HepG2 (cell line): ENCODE data around the gene PFN4. TPM values are rescaled to one million over a fixed set of nuclear protein-coding genes. Genes with fewer than 3 reads are reported as not detected.

ENCODE experiments used
- ARID2 ChIP-seq: sonication (generic); formaldehyde crosslinking; IDR thresholded peaks from 2 replicates; pipeline ENCODE4 v1.8.1; 2022; ENCODE audit warnings: mild to moderate bottlenecking, missing genetic modification reagents, borderline replicate concordance
- CC2D1A ChIP-seq: sonication (generic); formaldehyde crosslinking; IDR thresholded peaks from 2 replicates; pipeline ENCODE4 v1.8.1; 2023; ENCODE audit warnings: mild to moderate bottlenecking, missing genetic modification reagents
- HMG20A ChIP-seq: IDR thresholded peaks from 2 replicates; pipeline ENCODE4 v1.6.1; 2016; ENCODE audit warnings: borderline replicate concordance
- RARA ChIP-seq: IDR thresholded peaks from 2 replicates; pipeline ENCODE4 v1.6.1; 2016; ENCODE audit warnings: missing genetic modification reagents, missing compliant biosample characterization
- SOX6 ChIP-seq, 2 experiments: fragments of 450-650 bp in 1 of 2; sonication (generic) in 1 of 2; formaldehyde crosslinking in 1 of 2; IDR thresholded peaks; 2 replicates each; pipeline versions ENCODE4 v1.4.0 to v1.6.1; 2017 to 2020; ENCODE audit warnings: antibody characterized with exemption in 1 of 2, mild to moderate bottlenecking in 1 of 2, missing genetic modification reagents in 1 of 2
- TEAD3 ChIP-seq: optimal IDR thresholded peaks from 2 replicates; pipeline ENCODE3; 2016; ENCODE audit warnings: borderline replicate concordance
- ZEB1 ChIP-seq: IDR thresholded peaks from 2 replicates; pipeline ENCODE4 v1.6.1; 2012; ENCODE audit warnings: mild to moderate bottlenecking, low read depth, inconsistent platforms; ENCODE audit not compliant: insufficient replicate concordance
- ZFX ChIP-seq: sonication (generic); formaldehyde crosslinking; IDR thresholded peaks from 2 replicates; pipeline ENCODE4 v1.4.0; 2020; ENCODE audit warnings: mild to moderate bottlenecking, low read depth, missing genetic modification reagents, moderate library complexity
- ZIK1 ChIP-seq: sonication (generic); formaldehyde crosslinking; IDR thresholded peaks from 2 replicates; pipeline ENCODE4 v1.5.0; 2020; ENCODE audit warnings: mild to moderate bottlenecking, low read depth, missing genetic modification reagents, borderline replicate concordance
- ZNF20 ChIP-seq: sonication (generic); formaldehyde crosslinking; IDR thresholded peaks from 2 replicates; pipeline ENCODE4 v1.4.0; 2020; ENCODE audit warnings: mild to moderate bottlenecking, moderate library complexity, missing genetic modification reagents
- ZNF564 ChIP-seq: sonication (generic); formaldehyde crosslinking; IDR thresholded peaks from 2 replicates; pipeline ENCODE4 v1.8.1; 2023; ENCODE audit warnings: mild to moderate bottlenecking, missing genetic modification reagents
- ZNF678 ChIP-seq: sonication (generic); formaldehyde crosslinking; IDR thresholded peaks from 2 replicates; pipeline ENCODE4 v1.4.0; 2020; ENCODE audit warnings: mild to moderate bottlenecking, missing genetic modification reagents
- polyA plus RNA-seq, 8 experiments: library from polyadenylated mRNA; depleted of rRNA in 3 of 8; stranded (reverse) in 7 of 8; unstranded in 1 of 8; fragments of >200 nt; fragmentation: Illumina TruSeq in 4 of 8; extraction: Trizol in 4 of 8; gene quantifications; 2 replicates each; pipeline versions ENCODE4 v1.2.1 to v1.2.3, GENCODE V29; 2011 to 2016; ENCODE audit warnings: low read depth in 4 of 8, missing spikeins in 1 of 8, mixed read lengths in 1 of 8; ENCODE audit not compliant: insufficient read depth in 1 of 8
- total RNA-seq, 5 experiments: library from RNA; depleted of rRNA; stranded (reverse); fragments of >200 nt; fragmentation: Illumina TruSeq; extraction: Trizol; gene quantifications; 2 replicates each; pipeline ENCODE4 v1.2.3, GENCODE V29; 2016; ENCODE audit warnings: low read depth in 1 of 5
- TF ChIP-seq, protein P1 (sequence below): sonication (generic); formaldehyde crosslinking; IDR thresholded peaks from 2 replicates; pipeline ENCODE4 v1.4.0; 2020; ENCODE audit warnings: missing genetic modification reagents, borderline replicate concordance
- TF ChIP-seq, protein P2 (sequence below): sonication (generic); formaldehyde crosslinking; IDR thresholded peaks from 2 replicates; pipeline ENCODE4 v1.4.0; 2020; ENCODE audit warnings: missing genetic modification reagents
- TF ChIP-seq, protein P3 (sequence below): sonication (generic); formaldehyde crosslinking; conservative IDR thresholded peaks from 2 replicates; pipeline ENCODE4 v1.8.0; 2022; ENCODE audit warnings: low read depth, missing genetic modification reagents
- TF ChIP-seq, protein P4 (sequence below): sonication (generic); formaldehyde crosslinking; IDR thresholded peaks from 2 replicates; pipeline ENCODE4 v1.4.0; 2020; ENCODE audit warnings: missing genetic modification reagents, borderline replicate concordance
- TF ChIP-seq, protein P5 (sequence below): sonication (generic); formaldehyde crosslinking; IDR thresholded peaks from 2 replicates; pipeline ENCODE4 v1.8.0; 2022; ENCODE audit warnings: missing genetic modification reagents, mild to moderate bottlenecking, inconsistent platforms, borderline replicate concordance

The PFN4 gene
- total and polyA plus RNA-seq, 2 of the 13 experiments (the other 11 are each of a cell fraction or from before 2014, with no cell fraction given) = 0.12 to 0.20 TPM

DNA sequence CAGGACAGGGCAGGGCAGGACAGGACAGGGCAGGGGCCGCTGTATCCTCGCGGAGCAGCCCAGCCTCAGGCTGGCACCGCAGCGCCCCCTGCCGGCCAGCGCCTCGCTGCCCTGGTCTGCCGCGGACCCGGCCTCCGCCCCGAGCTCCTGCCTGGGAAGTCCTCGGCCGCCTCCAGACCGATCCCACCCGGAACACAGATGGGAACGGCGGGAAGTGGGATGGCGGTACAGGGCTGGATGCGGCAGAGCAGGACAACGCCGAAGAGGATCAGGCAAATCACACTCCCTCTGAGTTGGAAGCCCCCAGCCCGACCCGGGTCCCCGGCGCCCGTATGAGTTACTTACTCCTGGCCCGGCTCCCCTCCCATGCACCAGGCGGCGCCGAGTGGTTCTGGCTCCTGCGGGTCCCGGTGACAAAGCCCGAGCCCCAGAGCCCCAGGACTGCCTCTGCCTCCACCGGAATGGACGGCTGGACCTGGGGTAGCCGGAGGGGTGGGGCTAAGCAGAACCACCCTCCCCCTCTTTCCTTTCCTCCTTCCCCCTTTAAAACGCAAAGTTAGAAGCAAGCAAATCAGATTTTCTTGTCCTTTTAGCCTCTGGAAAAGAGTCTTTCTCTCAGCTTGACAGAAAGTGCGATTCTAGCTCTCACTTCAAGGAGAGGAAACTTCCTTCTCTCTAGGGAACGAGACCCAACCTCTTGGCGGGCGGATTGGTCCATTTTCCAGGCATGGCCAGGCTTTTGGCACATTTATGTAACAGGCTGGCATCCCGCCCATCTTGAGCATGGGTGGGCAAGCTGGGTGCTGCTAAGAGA is 38.5 kb downstream of the PFN4 start, which contains the start of gene TP53I3 (continued):
- TF ChIP-seq ZNF678 (CRISPR knock-in tag) = peak; percentile 29; the same call in 1 of the 2 replicates
- TF ChIP-seq CC2D1A = no peak
- peak; percentile 90 for TF ChIP-seq ZFX (CRISPR knock-in tag)
- no peak for TF ChIP-seq TEAD3 (CRISPR knock-in tag)
- TF ChIP-seq, protein P1, sequence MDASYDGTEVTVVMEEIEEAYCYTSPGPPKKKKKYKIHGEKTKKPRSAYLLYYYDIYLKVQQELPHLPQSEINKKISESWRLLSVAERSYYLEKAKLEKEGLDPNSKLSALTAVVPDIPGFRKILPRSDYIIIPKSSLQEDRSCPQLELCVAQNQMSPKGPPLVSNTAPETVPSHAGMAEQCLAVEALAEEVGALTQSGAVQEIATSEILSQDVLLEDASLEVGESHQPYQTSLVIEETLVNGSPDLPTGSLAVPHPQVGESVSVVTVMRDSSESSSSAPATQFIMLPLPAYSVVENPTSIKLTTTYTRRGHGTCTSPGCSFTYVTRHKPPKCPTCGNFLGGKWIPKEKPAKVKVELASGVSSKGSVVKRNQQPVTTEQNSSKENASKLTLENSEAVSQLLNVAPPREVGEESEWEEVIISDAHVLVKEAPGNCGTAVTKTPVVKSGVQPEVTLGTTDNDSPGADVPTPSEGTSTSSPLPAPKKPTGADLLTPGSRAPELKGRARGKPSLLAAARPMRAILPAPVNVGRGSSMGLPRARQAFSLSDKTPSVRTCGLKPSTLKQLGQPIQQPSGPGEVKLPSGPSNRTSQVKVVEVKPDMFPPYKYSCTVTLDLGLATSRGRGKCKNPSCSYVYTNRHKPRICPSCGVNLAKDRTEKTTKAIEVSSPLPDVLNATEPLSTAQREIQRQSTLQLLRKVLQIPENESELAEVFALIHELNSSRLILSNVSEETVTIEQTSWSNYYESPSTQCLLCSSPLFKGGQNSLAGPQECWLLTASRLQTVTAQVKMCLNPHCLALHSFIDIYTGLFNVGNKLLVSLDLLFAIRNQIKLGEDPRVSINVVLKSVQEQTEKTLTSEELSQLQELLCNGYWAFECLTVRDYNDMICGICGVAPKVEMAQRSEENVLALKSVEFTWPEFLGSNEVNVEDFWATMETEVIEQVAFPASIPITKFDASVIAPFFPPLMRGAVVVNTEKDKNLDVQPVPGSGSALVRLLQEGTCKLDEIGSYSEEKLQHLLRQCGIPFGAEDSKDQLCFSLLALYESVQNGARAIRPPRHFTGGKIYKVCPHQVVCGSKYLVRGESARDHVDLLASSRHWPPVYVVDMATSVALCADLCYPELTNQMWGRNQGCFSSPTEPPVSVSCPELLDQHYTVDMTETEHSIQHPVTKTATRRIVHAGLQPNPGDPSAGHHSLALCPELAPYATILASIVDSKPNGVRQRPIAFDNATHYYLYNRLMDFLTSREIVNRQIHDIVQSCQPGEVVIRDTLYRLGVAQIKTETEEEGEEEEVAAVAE (CRISPR knock-in tag) = 0 out of 2 replicates have a peak, but pooled peaks have one; percentile 40
- TF ChIP-seq, protein P2, sequence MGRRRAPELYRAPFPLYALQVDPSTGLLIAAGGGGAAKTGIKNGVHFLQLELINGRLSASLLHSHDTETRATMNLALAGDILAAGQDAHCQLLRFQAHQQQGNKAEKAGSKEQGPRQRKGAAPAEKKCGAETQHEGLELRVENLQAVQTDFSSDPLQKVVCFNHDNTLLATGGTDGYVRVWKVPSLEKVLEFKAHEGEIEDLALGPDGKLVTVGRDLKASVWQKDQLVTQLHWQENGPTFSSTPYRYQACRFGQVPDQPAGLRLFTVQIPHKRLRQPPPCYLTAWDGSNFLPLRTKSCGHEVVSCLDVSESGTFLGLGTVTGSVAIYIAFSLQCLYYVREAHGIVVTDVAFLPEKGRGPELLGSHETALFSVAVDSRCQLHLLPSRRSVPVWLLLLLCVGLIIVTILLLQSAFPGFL = no peak
- TF ChIP-seq, protein P3, sequence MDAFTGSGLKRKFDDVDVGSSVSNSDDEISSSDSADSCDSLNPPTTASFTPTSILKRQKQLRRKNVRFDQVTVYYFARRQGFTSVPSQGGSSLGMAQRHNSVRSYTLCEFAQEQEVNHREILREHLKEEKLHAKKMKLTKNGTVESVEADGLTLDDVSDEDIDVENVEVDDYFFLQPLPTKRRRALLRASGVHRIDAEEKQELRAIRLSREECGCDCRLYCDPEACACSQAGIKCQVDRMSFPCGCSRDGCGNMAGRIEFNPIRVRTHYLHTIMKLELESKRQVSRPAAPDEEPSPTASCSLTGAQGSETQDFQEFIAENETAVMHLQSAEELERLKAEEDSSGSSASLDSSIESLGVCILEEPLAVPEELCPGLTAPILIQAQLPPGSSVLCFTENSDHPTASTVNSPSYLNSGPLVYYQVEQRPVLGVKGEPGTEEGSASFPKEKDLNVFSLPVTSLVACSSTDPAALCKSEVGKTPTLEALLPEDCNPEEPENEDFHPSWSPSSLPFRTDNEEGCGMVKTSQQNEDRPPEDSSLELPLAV (CRISPR knock-in tag) = no peak
- no peak for TF ChIP-seq HMG20A
- TF ChIP-seq ZEB1 = peak; percentile 29
- TF ChIP-seq ZIK1 (CRISPR knock-in tag) = peak; percentile 22; the same call in 1 of the 2 replicates
- TF ChIP-seq RARA (CRISPR knock-in tag) = peak; percentile 15; the same call in 1 of the 2 replicates
- no peak for TF ChIP-seq ZNF20
- no peak for TF ChIP-seq SOX6 (IDR thresholded peaks at IDR 0.05)
- peak; percentile 73 for TF ChIP-seq SOX6 (CRISPR knock-in tag; IDR thresholded peaks at IDR 0.05)
- peak; percentile 8; the same call in 1 of the 2 replicates for TF ChIP-seq ZNF564 (CRISPR knock-in tag)
- TF ChIP-seq, protein P4, sequence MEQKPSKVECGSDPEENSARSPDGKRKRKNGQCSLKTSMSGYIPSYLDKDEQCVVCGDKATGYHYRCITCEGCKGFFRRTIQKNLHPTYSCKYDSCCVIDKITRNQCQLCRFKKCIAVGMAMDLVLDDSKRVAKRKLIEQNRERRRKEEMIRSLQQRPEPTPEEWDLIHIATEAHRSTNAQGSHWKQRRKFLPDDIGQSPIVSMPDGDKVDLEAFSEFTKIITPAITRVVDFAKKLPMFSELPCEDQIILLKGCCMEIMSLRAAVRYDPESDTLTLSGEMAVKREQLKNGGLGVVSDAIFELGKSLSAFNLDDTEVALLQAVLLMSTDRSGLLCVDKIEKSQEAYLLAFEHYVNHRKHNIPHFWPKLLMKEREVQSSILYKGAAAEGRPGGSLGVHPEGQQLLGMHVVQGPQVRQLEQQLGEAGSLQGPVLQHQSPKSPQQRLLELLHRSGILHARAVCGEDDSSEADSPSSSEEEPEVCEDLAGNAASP (CRISPR knock-in tag) = peak; percentile 75
- TF ChIP-seq, protein P5, sequence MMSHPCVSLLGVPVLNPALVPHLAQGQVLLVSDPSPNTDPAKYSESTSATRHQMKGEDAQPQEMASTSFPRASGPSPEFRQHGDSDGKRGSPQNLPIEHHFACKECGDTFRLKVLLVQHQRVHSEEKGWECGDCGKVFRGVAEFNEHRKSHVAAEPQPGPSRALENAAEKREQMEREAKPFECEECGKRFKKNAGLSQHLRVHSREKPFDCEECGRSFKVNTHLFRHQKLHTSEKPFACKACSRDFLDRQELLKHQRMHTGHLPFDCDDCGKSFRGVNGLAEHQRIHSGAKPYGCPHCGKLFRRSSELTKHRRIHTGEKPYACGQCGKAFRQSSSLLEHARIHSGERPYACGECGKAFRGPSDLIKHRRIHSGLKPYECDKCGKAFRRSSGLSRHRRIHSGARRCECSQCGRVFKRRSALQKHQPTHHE (CRISPR knock-in tag) = no peak
- TF ChIP-seq ARID2 (CRISPR knock-in tag) = peak; percentile 91
